Measurements from ENCODE around the gene REPIN1.

DNA sequence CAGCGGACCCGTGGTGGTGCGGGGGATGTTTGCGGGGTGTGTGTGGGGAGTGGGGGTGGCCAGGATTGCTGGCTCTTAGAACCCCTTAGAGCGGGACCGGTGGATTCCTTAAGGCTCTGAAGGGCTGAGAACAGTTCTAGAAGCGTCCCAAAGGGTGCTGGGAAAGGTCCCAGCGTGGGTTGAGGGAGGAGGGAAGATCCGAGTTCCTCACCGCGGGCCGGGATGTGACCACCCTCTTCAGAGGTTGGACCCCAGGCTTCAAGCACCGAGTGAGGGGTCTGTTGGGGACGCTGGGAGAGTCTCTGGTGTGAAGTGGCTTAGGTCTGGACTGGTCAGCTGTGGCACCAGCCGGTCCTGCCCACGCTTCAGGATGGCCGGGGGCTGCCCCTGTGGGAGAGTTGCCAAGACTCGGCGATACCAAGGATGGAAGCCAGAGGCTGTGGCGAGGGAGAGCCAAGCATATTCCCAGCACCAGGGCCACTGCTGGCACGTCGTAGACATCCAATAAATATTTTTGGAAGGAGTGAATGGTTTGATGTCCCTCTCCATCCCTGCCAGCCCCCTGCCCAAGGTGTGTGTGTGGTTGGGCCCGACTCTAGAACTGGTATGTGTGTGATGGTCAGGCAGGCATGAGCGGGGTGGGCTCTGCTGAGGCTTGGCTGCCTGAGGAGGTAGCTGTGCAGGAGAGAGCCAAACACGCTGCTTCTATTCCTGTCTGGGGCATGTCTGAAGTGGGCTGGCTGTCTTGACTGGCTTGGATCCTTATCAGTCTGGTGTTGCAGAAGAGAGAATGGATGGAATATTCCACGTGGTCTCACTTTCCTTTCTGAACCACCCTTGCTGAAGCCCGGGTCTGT is 29.7 kb downstream of the REPIN1 start:
- TF ChIP-seq POLR2A (IDR thresholded peaks at IDR 0.05), result no peak
- TF ChIP-seq CTCF (IDR thresholded peaks at IDR 0.05), result no peak
- no peak for TF ChIP-seq EP300 (IDR thresholded peaks at IDR 0.05)
